Measurements from ENCODE around the gene SEC62. TPM values are rescaled to one million over a fixed set of nuclear protein-coding genes. Genes with fewer than 3 reads are reported as not detected.

The SEC62 gene
- total and polyA plus RNA-seq, 9 of the 15 experiments (the other 6 are each of a cell fraction or from before 2014, with no cell fraction given) = 34.5 to 152 (median 51.8) TPM

DNA sequence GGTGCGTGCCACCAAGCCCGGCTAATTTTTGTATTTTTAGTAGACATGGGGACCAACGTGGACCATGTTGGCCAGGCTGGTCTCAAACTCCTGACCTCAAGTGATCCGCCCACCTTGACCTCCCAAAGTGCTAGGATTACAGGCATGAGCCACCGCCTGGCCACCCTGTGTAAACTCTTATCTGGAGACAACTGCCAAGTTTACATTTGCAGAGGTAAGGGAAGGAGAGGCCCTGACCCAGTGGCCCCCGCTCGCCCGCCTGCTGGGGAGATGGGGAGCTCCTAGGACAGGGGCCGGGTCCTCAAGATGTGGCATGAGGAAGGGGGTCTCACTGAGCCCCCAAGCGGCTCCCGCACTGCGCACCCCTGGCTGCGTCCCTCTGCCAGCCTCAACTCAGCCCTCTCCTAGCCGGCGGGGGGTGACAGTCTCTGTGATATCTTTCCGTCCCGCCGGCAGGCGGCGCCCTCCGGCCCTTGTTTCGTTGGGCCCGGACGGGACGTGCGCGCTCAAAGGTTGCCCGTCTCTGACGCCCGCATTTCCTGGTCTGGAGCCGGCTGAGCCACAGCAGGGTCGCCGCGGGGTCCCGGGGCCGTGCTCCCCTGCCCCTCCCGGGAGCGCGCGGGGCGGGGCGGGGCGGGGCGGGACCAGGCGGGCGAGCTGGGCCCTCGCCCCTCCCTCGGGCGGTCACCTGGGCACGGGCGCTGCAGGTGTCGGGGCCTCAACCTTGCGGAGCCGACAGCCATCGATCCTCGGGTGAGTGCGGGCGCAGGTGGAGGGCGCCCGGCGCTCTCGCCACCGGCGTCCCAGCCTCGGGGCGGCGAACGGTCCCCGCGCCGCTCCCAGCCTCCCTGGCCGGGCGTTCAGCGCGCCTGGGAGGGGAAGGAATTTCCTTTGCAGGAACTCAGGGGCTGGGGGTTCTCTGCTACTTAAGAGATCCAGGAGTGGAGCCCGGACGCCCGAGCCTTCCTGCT lies 71.1 kb downstream of the SEC62 start, which contains the start of gene GPR160 (continued):
- no peak for TF ChIP-seq PHF21A (IDR thresholded peaks at IDR 0.05; ENCODE audit: borderline replicate concordance, low read depth)
- TF ChIP-seq, protein P1, sequence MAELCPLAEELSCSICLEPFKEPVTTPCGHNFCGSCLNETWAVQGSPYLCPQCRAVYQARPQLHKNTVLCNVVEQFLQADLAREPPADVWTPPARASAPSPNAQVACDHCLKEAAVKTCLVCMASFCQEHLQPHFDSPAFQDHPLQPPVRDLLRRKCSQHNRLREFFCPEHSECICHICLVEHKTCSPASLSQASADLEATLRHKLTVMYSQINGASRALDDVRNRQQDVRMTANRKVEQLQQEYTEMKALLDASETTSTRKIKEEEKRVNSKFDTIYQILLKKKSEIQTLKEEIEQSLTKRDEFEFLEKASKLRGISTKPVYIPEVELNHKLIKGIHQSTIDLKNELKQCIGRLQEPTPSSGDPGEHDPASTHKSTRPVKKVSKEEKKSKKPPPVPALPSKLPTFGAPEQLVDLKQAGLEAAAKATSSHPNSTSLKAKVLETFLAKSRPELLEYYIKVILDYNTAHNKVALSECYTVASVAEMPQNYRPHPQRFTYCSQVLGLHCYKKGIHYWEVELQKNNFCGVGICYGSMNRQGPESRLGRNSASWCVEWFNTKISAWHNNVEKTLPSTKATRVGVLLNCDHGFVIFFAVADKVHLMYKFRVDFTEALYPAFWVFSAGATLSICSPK (IDR thresholded peaks at IDR 0.05; ENCODE audit: borderline replicate concordance) = no peak
- TF ChIP-seq, protein P2, sequence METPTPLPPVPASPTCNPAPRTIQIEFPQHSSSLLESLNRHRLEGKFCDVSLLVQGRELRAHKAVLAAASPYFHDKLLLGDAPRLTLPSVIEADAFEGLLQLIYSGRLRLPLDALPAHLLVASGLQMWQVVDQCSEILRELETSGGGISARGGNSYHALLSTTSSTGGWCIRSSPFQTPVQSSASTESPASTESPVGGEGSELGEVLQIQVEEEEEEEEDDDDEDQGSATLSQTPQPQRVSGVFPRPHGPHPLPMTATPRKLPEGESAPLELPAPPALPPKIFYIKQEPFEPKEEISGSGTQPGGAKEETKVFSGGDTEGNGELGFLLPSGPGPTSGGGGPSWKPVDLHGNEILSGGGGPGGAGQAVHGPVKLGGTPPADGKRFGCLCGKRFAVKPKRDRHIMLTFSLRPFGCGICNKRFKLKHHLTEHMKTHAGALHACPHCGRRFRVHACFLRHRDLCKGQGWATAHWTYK (CRISPR knock-in tag; IDR thresholded peaks at IDR 0.05) = no peak
- no peak for TF ChIP-seq ELF4 (CRISPR knock-in tag; IDR thresholded peaks at IDR 0.05)
- no peak for TF ChIP-seq TFE3 (CRISPR knock-in tag; IDR thresholded peaks at IDR 0.05)
- no peak for TF ChIP-seq ZKSCAN1 (IDR thresholded peaks at IDR 0.05; ENCODE audit: low read depth, low read length)
- no peak for TF ChIP-seq TEAD4 (IDR thresholded peaks at IDR 0.05; ENCODE audit: low read length)
- TF ChIP-seq TEAD4 (CRISPR knock-in tag; IDR thresholded peaks at IDR 0.05; ENCODE audit: borderline replicate concordance) = no peak
- TF ChIP-seq ZNF507 (tag; conservative IDR thresholded peaks at IDR 0.05) = no peak
- no peak for TF ChIP-seq CREB5 (CRISPR knock-in tag; IDR thresholded peaks at IDR 0.05)
- no peak for TF ChIP-seq ZKSCAN8 (CRISPR knock-in tag; IDR thresholded peaks at IDR 0.05)
- 0 out of 4 replicates have a peak, but pooled peaks of 1 of the 2 experiments have one; percentile 34 for TF ChIP-seq SRF (CRISPR knock-in tag; IDR thresholded peaks at IDR 0.05)
- no peak for TF ChIP-seq COPS2 (conservative IDR thresholded peaks at IDR 0.05)
- TF ChIP-seq CBFA2T3 (IDR thresholded peaks at IDR 0.05) = no peak
- TF ChIP-seq CTBP1 (IDR thresholded peaks at IDR 0.05; ENCODE audit: borderline replicate concordance) = peak; percentile 56; the same call in 1 of the 2 replicates
- no peak for TF ChIP-seq BRD4 (IDR thresholded peaks at IDR 0.05)
- no peak for TF ChIP-seq CCNT2 (IDR thresholded peaks at IDR 0.05; ENCODE audit: borderline replicate concordance, extremely low read depth, insufficient read length, low read depth, low read length)
